ENCODE measurements around the gene NTM. TPM values are rescaled to one million over a fixed set of nuclear protein-coding genes. Genes with fewer than 3 reads are reported as not detected.
A peak's percentile ranks its signal among the peaks of the same experiment; 100 is the strongest.

Gene NTM
- total and polyA plus RNA-seq, 2 donors (not counting 1 experiment from before 2014, with no cell fraction given): 12.3 to 28.6 TPM

DNA sequence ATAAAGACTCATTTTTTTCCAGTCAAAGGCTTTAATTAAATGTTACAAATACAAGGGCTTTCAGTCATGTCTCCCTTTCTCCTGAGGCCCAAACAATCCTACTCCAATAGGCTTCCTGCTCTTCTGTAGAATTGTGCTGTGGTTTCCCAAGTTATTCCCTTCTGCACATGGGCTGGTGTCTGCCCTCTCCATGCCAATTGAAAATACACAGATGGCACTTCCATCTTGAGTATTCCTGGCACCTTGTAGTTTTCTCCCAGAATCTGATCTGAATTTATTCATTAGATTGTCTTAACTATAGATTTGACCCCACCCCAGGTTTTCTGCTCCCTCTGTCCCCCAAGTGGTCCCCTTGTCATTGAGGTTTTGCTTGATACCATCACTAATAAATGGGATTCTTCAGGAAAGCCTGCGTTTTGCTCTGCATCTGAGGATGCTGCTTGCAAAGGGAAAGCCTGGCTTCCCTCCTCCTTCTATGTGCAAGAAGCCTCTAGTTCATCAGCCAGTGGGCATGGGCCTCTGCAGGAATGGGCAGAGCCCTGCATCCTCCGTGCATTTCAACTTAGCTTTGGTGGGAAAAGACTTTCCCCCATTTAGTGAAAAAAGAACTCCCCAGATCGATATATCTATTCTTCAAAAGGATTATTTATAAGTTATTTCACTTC is 926.7 kb downstream of the NTM start:
- H3K79me2 ChIP-seq (ENCODE audit: control insufficient read depth, insufficient read depth, low read length): no peaks in the 10 kb centered on the region
- no peak overlapping the region for H3K4me3 ChIP-seq (replicated peaks in 1 of 4; ENCODE audit: control extremely low read depth in 1 of 4, insufficient read depth in 1 of 4, low read depth in 3 of 4, low read length in 4 of 4)
- DNase-seq (ENCODE audit: low read depth in 2 of 2): no peak
- no peaks in the 10 kb centered on the region for H3K9me3 ChIP-seq (ENCODE audit: control insufficient read depth, insufficient read depth, low read depth, low read length)
- no peak overlapping the region for H3K9ac ChIP-seq (ENCODE audit: insufficient read depth, low read length)
- no peak overlapping the region for H2AFZ ChIP-seq (ENCODE audit: low read length)
- H3K36me3 ChIP-seq (ENCODE audit: control insufficient read depth, insufficient read depth, low read length): no peaks in the 10 kb centered on the region
- no peaks in the 10 kb centered on the region for H4K20me1 ChIP-seq (ENCODE audit: control insufficient read depth, extremely low read depth, insufficient read depth, low read length)
- no peaks in the 10 kb centered on the region for H3K4me1 ChIP-seq (ENCODE audit: control insufficient read depth, extremely low read depth, insufficient read depth, low read length)
- H3K4me2 ChIP-seq (ENCODE audit: extremely low read depth, insufficient read depth, low read length): no peak overlapping the region
- H3K27me3 ChIP-seq (ENCODE audit: control insufficient read depth, insufficient read depth, low read length): no peaks in the 10 kb centered on the region
- TF ChIP-seq, protein P1, sequence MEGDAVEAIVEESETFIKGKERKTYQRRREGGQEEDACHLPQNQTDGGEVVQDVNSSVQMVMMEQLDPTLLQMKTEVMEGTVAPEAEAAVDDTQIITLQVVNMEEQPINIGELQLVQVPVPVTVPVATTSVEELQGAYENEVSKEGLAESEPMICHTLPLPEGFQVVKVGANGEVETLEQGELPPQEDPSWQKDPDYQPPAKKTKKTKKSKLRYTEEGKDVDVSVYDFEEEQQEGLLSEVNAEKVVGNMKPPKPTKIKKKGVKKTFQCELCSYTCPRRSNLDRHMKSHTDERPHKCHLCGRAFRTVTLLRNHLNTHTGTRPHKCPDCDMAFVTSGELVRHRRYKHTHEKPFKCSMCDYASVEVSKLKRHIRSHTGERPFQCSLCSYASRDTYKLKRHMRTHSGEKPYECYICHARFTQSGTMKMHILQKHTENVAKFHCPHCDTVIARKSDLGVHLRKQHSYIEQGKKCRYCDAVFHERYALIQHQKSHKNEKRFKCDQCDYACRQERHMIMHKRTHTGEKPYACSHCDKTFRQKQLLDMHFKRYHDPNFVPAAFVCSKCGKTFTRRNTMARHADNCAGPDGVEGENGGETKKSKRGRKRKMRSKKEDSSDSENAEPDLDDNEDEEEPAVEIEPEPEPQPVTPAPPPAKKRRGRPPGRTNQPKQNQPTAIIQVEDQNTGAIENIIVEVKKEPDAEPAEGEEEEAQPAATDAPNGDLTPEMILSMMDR (conservative IDR thresholded peaks at IDR 0.05 in 1 of 2, IDR thresholded peaks at IDR 0.05 in 1 of 2; ENCODE audit: low read depth in 1 of 2, low read length in 2 of 2): no peak
- no peak for TF ChIP-seq EZH2 (IDR thresholded peaks at IDR 0.05; ENCODE audit: low read length, missing control alignments)
- H3K27ac ChIP-seq (ENCODE audit: insufficient read depth, low read length): no peak overlapping the region

DNA sequence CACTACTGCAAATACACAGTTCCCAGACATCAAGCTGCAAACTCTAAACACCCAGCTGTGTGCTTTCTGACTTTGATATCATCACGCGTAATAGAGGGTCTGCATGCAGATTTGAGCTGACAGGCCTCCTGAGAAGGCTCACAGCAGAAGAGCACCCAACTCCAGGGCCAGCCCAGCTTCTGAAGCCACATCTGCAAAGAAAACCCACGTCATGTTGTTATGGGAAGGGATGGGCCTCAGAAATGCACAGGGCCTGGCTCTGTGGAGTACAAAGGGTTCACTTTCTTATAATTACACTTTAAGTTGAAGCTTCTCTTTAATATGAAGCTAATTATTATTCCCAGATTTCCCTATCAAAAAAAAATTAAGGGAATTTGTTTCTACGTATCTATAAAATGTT is 927.9 kb downstream of the NTM start:
- no peak overlapping the region for H2AFZ ChIP-seq (ENCODE audit: low read length)
- H3K27me3 ChIP-seq (ENCODE audit: control insufficient read depth, insufficient read depth, low read length): no peaks in the 10 kb centered on the region
- TF ChIP-seq EZH2 (IDR thresholded peaks at IDR 0.05; ENCODE audit: low read length, missing control alignments): no peak
- TF ChIP-seq, protein P1 (conservative IDR thresholded peaks at IDR 0.05 in 1 of 2, IDR thresholded peaks at IDR 0.05 in 1 of 2; ENCODE audit: low read depth in 1 of 2, low read length in 2 of 2): no peak
- H3K79me2 ChIP-seq (ENCODE audit: control insufficient read depth, insufficient read depth, low read length): no peaks in the 10 kb centered on the region
- H3K4me2 ChIP-seq (ENCODE audit: extremely low read depth, insufficient read depth, low read length): no peak overlapping the region
- DNase-seq (ENCODE audit: low read depth in 2 of 2): no peak
- no peaks in the 10 kb centered on the region for H3K36me3 ChIP-seq (ENCODE audit: control insufficient read depth, insufficient read depth, low read length)
- no peak overlapping the region for H3K27ac ChIP-seq (ENCODE audit: insufficient read depth, low read length)
- H3K9ac ChIP-seq (ENCODE audit: insufficient read depth, low read length): no peak overlapping the region
- H4K20me1 ChIP-seq (ENCODE audit: control insufficient read depth, extremely low read depth, insufficient read depth, low read length): no peaks in the 10 kb centered on the region
- H3K4me1 ChIP-seq (ENCODE audit: control insufficient read depth, extremely low read depth, insufficient read depth, low read length): no peaks in the 10 kb centered on the region
- H3K4me3 ChIP-seq (replicated peaks in 1 of 4; ENCODE audit: control extremely low read depth in 1 of 4, insufficient read depth in 1 of 4, low read depth in 3 of 4, low read length in 4 of 4): no peak overlapping the region
- no peaks in the 10 kb centered on the region for H3K9me3 ChIP-seq (ENCODE audit: control insufficient read depth, insufficient read depth, low read depth, low read length)

DNA sequence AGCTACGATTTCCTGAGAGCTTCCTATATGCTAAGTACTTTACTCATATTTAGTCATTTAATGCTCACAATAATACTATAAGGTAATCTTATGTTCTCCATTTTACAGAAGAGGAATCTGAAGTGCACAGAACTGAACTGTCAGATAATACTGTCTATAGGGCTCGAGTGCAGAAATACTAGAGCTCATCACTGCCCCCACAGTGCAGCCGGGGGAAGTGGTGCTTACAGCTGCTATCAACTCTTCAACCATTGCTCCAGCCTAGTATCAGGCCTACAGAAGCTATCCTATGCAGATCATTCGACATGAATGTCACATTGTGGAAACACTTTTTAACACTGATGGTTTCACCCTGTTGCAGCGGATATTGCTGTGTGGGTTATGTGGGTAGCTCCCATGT is 929.9 kb downstream of the NTM start:
- Histone ChIP-seq H2AFZ (ENCODE audit: low read length) (no peak overlapping the region), H4K20me1 (ENCODE audit: control insufficient read depth, extremely low read depth, insufficient read depth, low read length) (no peaks in the 10 kb centered on the region), H3K79me2 (ENCODE audit: control insufficient read depth, insufficient read depth, low read length) (no peaks in the 10 kb centered on the region), H3K27ac (ENCODE audit: insufficient read depth, low read length) (no peak overlapping the region), H3K9me3 (ENCODE audit: control insufficient read depth, insufficient read depth, low read depth, low read length) (no peaks in the 10 kb centered on the region), H3K4me1 (ENCODE audit: control insufficient read depth, extremely low read depth, insufficient read depth, low read length) (no peaks in the 10 kb centered on the region), H3K4me3 (replicated peaks in 1 of 4; ENCODE audit: control extremely low read depth in 1 of 4, insufficient read depth in 1 of 4, low read depth in 3 of 4, low read length in 4 of 4) (no peak overlapping the region), H3K9ac (ENCODE audit: insufficient read depth, low read length) (no peak overlapping the region), H3K36me3 (ENCODE audit: control insufficient read depth, insufficient read depth, low read length) (no peaks in the 10 kb centered on the region), H3K4me2 (ENCODE audit: extremely low read depth, insufficient read depth, low read length) (no peak overlapping the region), H3K27me3 (ENCODE audit: control insufficient read depth, insufficient read depth, low read length) (no peaks in the 10 kb centered on the region)
- TF ChIP-seq, protein P1 (conservative IDR thresholded peaks at IDR 0.05 in 1 of 2, IDR thresholded peaks at IDR 0.05 in 1 of 2; ENCODE audit: low read depth in 1 of 2, low read length in 2 of 2): peak; percentile 13 to 37
- TF ChIP-seq EZH2 (IDR thresholded peaks at IDR 0.05; ENCODE audit: low read length, missing control alignments): no peak
- no peak for DNase-seq (ENCODE audit: low read depth in 2 of 2)
